ENCODE measurements around the gene CDH23. TPM values are rescaled to one million over a fixed set of nuclear protein-coding genes. Genes with fewer than 3 reads are reported as not detected.

Gene CDH23
- total and polyA plus RNA-seq, 8 donors: 3.4 to 64.6 (median 9.9) TPM

- Histone ChIP-seq H3K9me3 (no peaks in the 10 kb centered on the region), H3K27me3 (no peaks in the 10 kb centered on the region), H3K4me3 (no peak overlapping the region), H3K36me3 (no peaks in the 10 kb centered on the region), H3K4me1 (peaks cover 0 to 3% (median 3%) of the 10 kb centered on the region in 3 donors), H3K27ac (no peak overlapping the region)
- intact Hi-C loops (cut with DNase I): no loop called here
- no peak for TF ChIP-seq CTCF (IDR thresholded peaks at IDR 0.05)
- 91 to 94% methylated on average over 10 of the region's 10 CpGs for WGBS, 2 donors
- ATAC-seq: no peak
- no peak for FAIRE-seq
- DNase-seq: no peak
These were observed 236.3 kb downstream of the CDH23 start for GRCh38 chr10:71632896-71633600.

GRCh38 chr10:71633920-71634319 is 237.2 kb downstream of the CDH23 start:
- WGBS, 2 donors: 77 to 100% methylated on average over 4 of the region's 4 CpGs
- intact Hi-C loops (cut with DNase I): no loop called here
- H3K27me3 ChIP-seq: no peaks in the 10 kb centered on the region
- DNase-seq: no peak
- H3K4me1 ChIP-seq: peaks cover under 1 to 7% (median 3%) of the 10 kb centered on the region in 3 donors
- no peaks in the 10 kb centered on the region for H3K9me3 ChIP-seq
- H3K36me3 ChIP-seq: no peaks in the 10 kb centered on the region
- no peak for TF ChIP-seq CTCF (IDR thresholded peaks at IDR 0.05)
- no peak overlapping the region for H3K4me3 ChIP-seq
- H3K27ac ChIP-seq: no peak overlapping the region
- no peak for ATAC-seq
- FAIRE-seq: no peak

- H3K27ac ChIP-seq: no peak overlapping the region
- H3K4me3 ChIP-seq: no peak overlapping the region
- intact Hi-C loops (cut with DNase I): no loop called here
- H3K4me1 ChIP-seq: peaks cover 3 to 14% (median 4%) of the 10 kb centered on the region in 3 donors
- FAIRE-seq (no peak), DNase-seq (peak in 4 of 6 donors; percentile 31 to 71 (median 60)), ATAC-seq (peak; percentile 58 to 84 (median 75))
- no peak for TF ChIP-seq CTCF (IDR thresholded peaks at IDR 0.05)
- WGBS, 2 donors: 49 to 59% methylated on average over 5 of the region's 5 CpGs
- H3K36me3 ChIP-seq: no peaks in the 10 kb centered on the region
- H3K9me3 ChIP-seq: no peaks in the 10 kb centered on the region
- H3K27me3 ChIP-seq: no peaks in the 10 kb centered on the region
These were observed 237.9 kb downstream of the CDH23 start for GRCh38 chr10:71634531-71635164.

GRCh38 chr10:71635251-71635866 is 238.6 kb downstream of the CDH23 start:
- FAIRE-seq: no peak
- H3K27ac ChIP-seq: no peak overlapping the region

More at GRCh38 chr10:71635251-71635866, 238.6 kb downstream of the CDH23 start:
- TF ChIP-seq CTCF (IDR thresholded peaks at IDR 0.05): no peak
- peak in 3 of 4 donors; percentile 44 to 73 (median 57) for ATAC-seq
- Histone ChIP-seq H3K36me3 (no peaks in the 10 kb centered on the region), H3K4me3 (no peak overlapping the region), H3K4me1 (peaks cover 3 to 14% (median 4%) of the 10 kb centered on the region in 3 donors), H3K9me3 (no peaks in the 10 kb centered on the region), H3K27me3 (no peaks in the 10 kb centered on the region)
- intact Hi-C loops (cut with DNase I): no loop called here
- WGBS, 2 donors: 27 to 30% methylated on average over 13 of the region's 13 CpGs
- DNase-seq: peak in 2 of 6 donors; percentile 16 to 26
